Epidermal melanocyte (primary cell): ENCODE data around the gene MLYCD.
"Not testable (repeated sequence)": the region's sequence is repeated elsewhere in the genome, so short reads cannot be mapped to it uniquely, and the experiment has no call there.

Source experiments
- DNase-seq: peaks from one replicate; pipeline ENCODE4 v3.0.0; 2011; ENCODE audit warnings: low spot score; ENCODE audit not compliant: insufficient read length

MLYCD gene

DNA sequence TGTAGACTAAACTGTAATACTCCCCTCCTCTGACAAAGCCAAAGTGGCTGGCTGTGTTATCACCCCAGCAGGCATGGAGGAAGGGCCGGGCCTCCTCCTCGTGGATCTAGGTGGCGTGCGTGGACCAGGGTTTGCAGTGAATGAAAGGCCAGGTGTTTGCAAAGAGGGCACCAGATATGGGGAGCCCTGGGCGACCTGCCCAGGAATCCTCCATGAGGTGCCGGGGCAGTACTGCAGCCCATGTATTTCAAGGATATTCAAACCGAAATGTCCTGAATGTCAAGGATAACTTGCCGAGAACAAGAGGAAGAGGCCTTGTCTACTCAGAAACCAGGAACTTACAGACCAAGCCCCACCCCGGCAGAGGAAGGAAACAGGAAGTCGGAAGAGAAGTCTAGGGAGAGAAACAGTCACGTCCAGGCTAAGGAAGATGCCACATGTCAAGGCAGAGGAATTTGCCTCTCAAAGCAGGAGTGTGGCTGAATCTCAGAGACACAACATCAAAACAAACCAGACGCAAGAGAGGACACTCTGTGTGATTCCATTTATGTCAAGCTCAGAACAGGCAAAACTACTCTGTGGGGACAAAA, 40.4 kb downstream of the MLYCD start:
- DNase-seq: no peak

DNA sequence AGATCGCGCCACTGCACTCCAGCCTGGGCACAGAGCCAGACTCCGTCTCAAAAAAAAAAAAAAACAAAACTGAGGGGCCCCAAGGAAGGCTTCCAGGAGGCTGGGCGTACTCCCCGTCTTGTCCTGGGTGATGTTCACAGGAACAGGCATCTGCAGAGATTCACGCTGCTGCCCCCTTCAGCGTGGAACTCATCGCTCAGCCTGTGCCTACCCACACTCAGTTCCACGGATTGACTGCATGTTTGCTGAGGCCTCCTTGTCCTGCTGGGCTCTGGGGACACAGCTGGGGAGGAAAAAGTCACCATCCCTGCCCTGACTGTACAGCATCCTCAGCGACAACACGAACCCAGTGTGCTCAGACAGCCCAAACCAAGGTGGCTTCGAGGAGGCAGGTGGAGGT, 41.2 kb downstream of the MLYCD start:
- no peak for DNase-seq

DNA sequence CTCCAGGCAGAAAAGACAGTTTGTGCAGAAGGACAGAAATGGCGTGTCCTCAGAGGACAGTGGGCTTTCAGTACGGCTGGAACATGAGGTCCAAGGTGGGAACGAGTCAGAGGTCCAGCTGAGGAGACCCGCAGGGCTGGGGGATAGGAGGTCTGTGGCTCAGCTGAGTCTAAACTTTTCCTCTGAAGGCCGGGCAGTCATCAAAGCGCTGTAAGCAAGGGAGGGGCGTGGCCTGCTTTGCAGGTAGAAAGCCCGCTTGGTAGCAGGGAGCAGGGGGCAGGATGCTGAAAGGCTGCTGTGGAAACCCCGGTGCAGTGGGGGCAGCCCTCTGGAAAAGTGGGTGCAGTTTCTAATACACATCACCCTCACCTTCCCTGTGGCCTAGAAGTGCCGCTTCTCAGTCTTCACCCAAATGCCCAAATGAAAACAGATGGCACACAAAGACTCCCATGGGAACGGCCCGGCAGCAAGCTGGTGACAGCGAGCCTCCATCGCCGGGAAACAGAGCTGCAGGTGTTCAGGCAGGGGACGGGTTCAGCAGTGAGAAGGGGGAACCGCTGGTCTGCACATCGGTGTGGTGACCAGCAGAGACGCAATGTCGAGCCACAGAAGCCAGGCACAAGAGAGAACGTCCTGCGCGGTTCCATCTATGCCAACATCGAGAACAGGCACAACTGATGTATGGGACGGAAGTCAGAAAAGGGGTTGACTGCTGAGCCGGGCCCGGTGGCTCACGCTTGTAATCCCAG, 41.9 kb downstream of the MLYCD start:
- DNase-seq: no peak

DNA sequence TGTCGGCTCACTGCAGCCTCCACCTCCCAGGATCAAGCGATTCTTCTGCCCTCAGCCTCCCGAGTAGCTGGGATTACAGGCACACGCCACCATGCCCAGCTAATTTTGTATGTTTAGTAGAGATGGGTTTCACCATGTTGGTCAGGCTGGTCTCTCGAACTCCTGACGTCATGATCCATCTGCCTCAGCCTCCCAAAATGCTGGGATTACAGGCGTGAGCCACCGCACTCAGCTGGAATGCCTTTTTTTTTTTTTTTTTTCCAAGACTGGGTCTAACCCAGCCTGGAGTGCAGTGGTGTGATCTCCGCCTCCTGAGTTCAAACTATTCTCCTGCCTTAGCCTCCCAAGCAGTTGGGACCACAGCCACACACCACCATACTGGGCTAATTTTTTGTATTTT, 42.6 kb downstream of the MLYCD start:
- not testable (repeated sequence) for DNase-seq

DNA sequence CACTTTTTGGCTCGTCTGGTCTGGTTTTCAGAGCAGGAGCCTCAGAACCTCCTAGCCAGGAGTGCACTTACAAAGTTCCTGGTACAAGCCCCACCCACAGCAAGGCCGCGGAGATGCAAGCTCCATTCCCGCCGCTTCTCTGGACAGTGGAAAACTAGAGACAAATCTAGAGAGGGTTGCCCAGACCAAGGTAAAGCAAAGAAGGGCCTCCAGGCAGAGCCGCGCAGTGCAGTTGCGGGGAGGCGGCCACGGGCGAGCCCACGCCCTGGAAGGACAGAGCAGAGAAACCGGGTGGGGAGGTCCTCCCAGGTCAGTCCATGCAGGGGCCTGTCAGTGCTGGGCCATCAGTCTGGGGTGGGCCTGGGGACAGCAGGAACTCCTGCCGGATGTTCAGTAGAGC, 43.2 kb downstream of the MLYCD start:
- DNase-seq: no peak

DNA sequence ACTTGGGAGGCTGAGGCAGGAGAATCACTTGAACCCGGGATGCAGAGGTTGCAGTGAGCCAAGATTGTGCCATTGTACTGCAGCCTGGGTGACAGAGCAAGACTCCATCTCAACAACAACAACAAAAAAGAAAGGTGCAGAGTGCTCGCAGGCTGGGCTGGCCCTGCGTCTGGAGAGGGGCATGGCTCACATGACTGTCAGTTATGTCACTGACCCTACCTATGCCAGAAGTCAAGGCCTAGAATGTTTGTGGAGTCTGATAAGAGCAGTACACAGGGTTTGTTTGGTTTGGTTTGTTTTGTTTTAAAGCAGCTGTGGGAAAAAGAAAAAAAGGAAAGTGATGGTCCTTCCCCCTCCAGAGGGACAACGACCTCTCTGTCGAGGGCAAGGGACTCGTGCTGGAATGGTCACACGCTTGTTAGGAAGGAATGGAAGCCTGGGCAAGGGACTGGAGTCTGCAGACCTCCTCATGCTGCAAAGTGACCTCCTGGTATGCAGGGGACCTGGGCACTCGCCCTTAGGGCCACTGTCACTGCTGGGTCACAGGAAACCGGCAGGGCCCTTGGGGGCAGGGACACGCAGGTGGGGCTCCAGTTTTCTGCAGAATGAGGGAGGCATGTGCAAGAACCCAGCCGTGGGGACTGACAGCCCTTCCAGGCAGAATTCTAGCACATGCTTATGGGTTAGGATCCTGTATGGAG, 44.0 kb downstream of the MLYCD start:
- no peak for DNase-seq

DNA sequence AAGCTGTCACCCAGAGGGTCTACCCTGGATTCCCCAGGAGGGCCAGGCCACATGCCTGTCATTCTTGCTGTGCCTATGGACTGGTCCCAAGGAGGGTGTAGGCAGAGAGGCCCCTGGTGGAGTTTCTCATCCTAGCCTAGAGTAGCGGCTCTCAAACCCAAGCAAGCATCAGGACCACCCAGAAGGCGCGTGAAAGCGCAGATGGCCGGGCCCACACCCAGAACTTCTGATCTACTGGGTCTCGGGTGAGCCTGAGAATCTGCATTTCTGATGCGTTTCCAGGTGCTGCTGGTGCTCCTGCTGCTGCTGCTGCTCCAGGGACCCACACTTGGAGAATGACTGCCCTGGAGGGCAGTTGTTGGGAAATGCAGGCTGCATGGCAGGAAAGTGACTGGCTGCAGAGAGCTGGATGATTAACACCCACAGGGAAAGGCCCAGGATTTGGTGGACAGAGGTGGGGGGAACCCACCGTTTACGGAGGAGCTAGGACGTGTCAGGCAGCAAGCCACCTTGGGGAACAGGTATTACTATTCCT, 44.7 kb downstream of the MLYCD start:
- no peak for DNase-seq

DNA sequence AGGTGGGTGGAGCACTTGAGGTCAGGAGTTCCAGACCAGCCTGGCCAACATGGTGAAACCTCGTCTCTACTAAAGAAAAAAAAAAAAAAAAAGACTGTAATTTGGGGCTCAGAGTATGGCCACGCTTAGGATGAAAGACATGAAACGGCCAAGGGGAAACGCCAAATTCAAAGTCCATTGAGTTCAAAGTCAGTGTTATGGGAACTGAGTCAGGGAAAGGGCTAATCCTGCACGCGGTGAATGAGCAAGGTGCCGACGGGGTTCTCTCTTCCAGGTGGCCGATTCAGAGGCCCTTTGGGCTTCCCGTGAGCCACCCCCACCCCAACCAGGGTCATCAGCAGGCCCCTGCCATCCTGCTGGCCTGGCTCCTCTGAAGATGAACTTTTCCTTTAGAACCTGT, 46.7 kb downstream of the MLYCD start:
- no peak for DNase-seq

DNA sequence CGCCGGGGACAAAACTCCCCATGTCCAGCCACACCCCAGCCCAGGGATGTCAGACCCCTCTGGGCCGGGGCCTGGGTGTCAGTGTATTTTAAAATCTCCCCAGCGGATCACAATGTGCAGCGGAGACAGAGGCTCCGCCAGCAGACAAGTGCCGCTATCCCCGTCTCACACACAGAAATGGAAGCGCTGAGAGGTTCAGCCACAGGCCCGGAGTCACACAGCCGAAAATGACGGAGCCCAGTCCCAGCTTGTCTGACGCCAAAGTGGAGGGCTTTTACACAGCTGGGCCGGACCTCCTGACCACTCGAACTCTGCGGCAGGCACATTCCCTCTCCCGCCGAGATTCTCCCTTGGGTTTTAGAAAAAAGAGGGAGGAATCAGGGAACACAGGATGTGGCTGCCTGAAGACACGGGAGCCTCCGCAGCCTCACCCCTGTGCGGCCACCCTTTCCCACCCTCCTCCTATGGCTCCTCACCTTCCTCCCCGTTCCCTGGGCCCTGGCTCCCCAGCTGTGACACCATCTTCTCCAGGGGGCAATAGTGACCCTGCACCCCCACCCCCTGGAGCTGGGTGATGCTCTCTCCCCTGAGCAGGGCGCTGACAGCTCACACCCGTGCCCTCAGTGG, 47.4 kb downstream of the MLYCD start:
- DNase-seq: no peak

DNA sequence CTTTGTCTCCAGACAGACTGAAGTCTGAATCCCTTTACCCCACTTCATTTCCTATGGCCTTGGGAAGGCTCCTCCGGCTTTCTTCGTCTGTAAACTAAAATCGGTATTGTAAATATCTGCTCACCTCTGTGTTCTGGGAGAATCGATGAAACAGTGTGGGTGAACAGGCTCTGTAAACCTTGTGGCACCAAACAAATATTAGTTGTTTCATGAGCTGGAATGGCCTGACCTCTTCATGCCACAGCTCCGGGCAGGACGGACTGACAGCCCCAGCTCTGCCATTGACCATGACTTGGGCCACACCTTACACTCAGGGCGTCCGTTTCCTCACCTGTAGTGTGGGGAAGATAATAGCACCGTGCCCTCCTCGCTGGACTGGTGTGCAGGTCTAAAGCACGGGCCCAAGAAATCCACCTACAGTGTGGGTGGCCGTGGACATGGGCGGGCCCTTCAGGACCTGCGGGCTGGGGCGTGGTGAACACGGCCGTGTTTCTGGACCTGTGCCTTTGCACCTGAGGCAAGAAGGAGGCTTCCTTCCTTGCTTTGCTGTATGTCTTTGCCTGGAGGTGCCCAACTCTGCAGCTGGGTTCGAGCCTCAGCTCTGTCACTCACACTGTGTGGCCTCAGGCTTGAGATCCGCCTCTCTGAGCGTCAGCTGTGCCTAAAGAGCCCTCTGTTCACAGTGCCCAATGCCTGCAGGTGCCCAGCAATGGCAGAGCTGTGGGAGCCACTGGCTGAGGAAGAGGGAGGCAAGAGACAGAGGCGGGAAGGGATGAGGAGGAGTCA, 48.1 kb downstream of the MLYCD start:
- no peak for DNase-seq

DNA sequence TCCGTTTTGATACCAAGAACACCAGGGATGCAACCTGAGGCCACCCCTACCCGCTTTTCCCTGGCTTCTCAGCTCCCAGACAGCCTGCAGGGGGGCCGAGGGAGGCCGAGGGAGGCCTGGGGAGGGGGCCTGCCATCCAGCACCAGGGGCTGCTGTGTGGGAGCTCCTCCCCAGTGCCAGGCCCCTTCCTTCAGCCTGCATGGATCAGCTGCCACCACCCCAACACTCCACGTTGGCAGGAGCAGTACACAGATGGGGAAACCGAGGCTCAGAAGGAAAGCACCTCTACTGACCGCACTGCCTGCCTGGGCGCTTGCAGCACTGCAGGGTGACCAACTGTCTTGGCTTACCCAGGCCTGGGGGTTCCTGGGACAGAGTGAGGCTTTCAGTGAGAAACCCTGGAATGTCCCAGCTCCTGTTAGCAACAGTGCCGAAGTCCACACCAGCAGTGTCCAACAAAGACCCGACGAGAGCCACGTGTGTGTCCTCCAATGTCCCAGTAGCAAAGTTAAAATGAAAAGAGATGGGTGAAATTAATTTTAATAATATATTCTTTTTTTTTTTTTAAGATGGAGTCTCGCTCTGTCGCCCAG, 48.8 kb downstream of the MLYCD start:
- no peak for DNase-seq

DNA sequence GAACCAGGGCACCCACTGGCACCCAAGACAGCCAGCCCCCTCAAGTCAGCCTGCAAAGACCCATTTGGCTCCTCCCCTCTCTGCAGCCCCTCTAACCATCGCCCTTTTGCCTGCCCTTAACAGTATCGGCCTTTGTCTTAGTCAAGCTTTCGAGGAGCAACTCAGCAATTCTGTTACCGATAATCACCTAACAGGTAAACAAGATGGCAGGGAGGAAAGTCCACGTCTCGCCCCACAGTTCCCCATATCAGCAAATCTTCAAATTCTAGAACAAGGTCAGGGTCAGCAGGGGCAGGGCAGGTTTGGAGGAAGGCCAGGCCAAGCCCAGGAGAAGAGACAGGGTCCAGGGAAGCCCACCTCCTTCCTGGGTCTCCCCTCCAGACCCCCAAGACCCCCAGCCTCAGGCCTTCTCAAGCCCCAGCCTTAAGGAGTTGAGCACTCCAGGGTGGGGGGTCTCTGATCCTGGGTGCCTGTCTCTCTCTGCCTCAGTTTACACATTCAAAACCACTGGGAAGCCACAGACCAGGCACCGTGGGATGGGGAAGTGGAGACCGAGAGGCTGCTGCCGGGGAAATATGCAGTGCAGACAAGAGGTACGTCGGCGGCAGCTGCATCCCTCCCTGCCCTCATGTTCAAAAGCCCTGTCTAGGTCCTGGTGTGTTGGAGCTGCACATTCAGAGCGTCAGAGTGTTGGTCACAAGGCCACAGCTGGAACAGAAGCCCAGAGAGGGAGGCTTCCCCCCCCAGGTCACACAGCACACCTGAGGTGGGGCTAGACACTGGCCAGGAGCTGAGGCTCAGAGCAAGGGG, 50.2 kb downstream of the MLYCD start:
- DNase-seq: no peak

DNA sequence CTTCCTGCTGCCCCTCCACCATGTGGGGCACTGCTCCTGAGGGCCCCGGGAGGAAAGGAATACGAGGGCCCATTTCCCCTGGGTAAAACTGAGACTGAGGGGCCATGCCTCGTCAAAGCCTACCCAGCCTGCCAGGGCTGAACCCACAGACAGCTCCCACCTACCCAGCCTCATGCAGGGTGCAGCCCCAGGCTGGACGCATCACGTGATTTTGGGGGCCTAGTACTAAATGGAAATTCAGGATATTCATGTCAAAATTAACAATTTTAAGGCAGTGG, 50.7 kb downstream of the MLYCD start:
- DNase-seq: no peak

DNA sequence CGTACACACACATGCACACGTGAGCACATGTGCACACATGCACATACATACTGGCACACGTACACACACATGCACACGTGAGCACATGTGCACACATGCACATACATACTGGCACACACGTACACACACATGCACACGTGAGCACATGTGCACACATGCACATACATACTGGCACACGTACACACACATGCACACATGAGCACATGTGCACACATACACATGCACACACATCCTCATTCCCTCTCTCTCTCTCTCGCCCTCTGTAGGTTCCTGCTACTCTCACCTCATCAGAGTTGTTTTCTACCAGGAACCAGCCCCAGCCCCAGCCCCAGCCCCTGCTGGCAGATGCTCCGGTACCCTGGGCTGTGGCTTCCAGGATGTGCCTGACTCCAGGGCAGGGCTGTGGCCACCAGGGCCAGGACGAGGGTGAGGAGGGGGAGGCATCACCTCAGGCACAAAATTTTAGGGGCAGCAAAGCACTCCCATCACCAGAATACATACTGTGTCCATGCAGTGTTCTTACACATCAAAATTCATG, 52.0 kb downstream of the MLYCD start:
- not testable (repeated sequence) for DNase-seq

DNA sequence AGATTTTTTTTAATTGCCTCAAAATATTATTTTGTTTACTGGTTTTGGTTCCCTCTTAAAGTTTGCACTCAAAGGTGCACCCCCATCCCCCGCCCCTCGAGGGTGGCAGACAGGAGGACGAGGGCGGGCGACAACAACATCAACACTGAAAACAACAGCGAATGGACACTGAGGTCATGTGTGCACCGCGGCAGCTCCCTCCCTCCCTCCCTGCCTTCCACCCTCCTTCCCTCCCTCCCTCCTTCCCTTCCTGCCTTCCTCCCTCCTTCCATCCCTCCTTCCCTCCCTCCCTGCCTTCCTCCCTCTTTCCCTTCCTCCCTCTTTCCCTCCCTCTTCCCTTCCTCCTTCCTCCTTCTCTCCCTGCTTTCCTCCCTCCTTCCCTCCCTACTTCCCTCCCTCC, 52.6 kb downstream of the MLYCD start:
- no peak for DNase-seq

DNA sequence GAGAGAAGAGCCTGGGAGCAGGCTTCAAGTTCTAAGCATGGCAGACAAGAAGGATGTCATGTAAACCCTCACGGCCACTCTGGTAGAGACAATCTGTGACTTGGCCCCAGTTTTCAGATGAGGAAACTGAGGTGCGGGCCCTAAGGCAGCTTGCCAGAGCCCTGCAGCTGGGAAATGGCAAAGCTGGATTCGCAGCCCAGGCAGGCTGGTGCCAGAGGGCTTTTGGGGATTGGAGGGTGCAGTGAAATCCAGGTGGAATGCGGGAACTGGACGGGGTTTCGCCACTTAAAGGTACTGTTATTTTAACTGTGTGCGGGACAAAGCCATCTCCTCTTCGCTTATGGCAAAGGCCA, 53.6 kb downstream of the MLYCD start:
- DNase-seq: no peak

DNA sequence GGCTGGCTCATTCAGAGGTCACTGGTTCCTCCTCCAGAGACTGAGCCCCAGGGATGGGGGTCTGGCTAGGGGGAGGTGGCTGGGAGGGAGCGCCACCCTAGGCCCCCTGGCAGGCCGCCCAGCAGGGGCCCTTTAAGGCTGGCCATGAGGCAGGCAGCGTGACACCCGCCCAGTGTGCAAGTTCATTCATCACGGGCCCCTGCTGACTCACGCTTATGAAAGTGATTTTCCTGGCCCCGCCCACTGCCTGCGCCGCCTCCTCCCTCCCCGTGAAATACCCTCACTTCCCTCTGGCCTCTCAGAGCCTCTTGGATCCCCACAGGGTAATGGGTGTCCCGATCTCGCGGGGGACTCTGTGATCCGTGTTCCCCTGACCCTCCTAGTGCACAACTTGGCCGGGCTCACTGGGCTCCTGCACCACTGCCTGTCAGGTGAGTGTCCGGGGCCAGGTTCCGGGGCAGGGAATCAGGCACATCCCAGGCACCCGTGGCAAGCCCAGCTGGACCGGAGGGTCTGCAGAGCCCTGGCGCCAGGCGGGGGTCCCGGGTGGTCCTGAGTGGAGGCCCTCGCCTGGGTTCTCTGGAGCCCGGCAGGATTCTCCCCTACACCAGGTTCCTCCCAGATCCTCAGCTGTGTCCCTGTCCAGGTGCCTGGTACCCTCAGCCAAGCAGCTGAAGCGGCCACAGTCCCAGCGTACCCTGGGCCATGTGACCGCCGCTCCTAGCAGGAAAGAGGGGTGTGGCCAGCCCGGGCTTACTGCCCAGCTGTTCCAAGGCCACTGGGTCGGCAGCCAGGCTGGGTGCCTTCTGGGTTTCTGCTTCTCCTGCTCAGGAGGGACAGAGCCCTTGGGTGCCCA, 54.3 kb downstream of the MLYCD start, which contains the start of gene OSGIN1:
TSS of gene OSGIN1 (plus strand) at position 301 of the 856 bp plus-strand sequence. CDS start 4,432 bp downstream, outside the sequence.
- DNase-seq: peak; percentile 82

DNA sequence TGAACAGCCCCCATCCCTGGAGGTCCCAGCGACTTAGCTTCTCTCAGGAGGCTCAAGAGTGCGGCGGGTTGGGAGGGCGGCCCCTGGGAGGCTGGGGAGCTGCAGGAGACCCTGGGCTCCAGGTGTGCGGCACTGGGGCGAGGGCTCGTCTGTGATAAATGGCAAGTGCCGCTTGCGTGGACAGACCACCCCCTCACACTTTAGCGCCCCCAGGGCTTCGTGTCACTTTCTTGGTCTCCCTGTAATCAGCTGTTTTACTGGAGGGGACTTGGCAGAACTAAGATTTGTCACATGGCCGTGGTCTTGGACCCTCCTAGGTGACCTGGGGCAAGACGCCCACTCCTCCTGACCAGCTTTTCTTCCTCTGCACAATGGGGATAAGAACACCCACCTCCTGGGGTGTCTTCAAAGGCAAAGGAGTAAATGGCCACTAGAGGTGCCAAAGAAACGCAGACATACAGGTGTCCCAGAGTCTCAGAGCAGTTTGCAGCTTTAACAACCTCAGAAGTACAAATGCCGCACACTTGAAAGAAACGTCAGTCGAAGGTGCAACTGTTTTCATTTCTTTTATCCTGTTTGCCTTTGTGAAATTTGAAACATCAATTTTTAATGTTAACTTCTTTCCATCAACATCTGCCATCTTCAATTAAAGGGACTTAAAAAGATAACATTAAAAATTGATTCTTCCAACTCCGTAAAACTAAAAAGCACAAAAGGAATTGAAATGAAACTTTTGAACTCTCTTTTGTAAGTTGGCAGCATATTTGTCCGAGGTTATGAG, 55.1 kb downstream of the MLYCD start:
- no peak for DNase-seq
